ENCODE measurements around the gene PHYHD1.

- no peak for TF ChIP-seq CTCF (IDR thresholded peaks at IDR 0.05)
- TF ChIP-seq POLR2A (IDR thresholded peaks at IDR 0.05) = no peak
Measured at GRCh38 chr9:128898382-128898781, 22.4 kb upstream of the PHYHD1 start.
